Activated T-cell treated with anti-CD3 and anti-CD28 coated beads for 1 hour (primary cell): ENCODE results near the gene ST3GAL3.
A peak's percentile ranks its signal among the peaks of the same experiment; 100 is the strongest.
"Not testable (repeated sequence)": the region's sequence is repeated elsewhere in the genome, so short reads cannot be mapped to it uniquely, and the experiment has no call there.

Experiments
- DNase-seq: peaks from one replicate; pipeline ENCODE4 v3.0.0-alpha.2; 2020; ENCODE audit warnings: low read depth

ST3GAL3 gene

DNA sequence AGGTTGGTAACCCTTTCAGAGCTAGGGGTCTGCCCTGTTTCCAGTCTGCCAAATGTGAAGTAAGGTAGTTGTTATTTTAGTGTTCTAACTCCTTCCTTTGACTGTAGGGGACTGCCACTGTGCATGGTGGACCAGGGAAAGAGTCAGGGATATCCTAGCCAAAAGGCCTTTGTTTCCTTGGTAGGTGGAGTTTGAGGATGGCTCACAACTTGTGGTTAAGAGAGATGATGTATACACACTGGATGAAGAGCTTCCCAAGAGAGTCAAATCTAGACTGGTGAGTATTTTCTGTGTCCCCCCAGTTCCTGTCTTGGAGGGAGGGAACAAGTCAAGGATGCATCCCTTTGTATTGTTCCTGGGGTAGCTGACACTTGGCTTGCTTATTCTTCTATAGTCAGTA lies 3.5 kb upstream of the ST3GAL3 start:
- DNase-seq = no peak

GRCh38 chr1:43704838-43705237 lies 2.5 kb upstream of the ST3GAL3 start:
- DNase-seq = no peak

GRCh38 chr1:43705334-43705733 lies 2.0 kb upstream of the ST3GAL3 start:
- no peak for DNase-seq

GRCh38 chr1:43705982-43706597 lies 1.2 kb upstream of the ST3GAL3 start:
- DNase-seq = no peak

DNA sequence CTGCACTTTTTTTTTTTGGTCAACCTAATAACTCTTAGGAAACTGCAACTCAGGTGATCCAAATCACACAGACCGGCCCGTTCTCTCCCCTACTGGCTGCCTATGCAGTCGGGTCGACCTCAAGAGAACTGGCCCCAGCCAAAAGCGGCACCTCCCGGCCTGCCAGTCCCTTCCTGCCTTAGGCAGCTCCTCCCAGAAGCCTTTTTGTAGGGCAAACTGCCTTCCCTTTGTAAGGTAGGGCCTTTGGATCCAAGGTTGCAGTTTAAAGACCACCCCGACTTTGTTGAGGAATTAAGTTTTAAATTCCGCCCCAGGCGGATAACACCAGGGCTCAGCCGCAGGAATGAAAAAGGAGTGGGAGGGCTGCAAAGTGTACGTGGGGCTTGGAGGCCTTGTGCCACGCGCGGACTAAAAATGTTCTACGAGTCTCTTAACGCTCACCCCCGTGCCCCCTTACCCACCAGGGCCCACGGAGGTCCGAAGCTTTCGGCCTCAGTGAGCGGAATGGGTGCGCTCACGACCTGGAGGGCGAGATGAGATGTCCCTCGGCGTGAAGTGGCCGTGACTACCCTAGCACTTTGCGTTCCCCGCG lies 642 bp upstream of the ST3GAL3 start:
- DNase-seq = no peak

DNA sequence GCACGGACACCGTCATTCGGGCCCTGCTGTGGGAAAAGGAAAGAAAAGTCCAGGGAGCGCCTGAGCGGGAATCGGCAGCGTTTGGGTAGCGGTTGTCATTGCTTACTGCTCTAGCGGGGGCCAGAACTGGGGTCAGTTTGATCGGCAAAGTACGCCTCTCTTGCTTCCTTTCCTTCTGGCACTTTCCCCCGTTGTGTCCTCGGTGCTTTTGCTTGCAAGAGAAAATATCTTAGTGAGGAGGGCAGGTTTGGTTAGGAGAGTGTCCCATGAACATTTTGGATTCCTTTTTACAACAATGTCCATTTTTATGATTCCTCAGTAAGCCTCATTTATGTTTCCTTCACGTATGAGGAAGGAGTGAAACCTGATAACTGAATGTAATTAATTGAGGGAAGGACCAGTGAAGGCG lies 670 bp downstream of the ST3GAL3 start:
- peak; percentile 2 for DNase-seq

DNA sequence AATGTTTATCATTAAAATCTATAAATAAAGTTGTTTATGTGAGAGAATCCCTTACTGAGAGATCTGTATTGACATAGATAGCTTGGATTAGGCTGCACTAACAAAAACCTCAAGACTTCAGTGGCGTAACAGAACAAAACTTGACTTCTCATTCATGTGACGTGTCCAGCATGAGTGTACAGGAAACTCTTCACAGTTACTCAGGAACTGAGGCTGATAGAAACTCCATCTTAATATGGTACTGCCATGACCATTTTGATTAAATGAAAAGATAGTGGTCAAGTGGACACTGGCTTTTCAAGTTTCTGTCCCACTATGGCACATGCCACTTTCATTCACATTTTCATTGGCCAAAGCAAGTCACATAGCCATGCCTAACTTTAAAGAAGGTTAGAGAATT lies 3.7 kb downstream of the ST3GAL3 start:
- DNase-seq = no peak

- DNase-seq = no peak
Observed at GRCh38 chr1:43711524-43712386, 4.4 kb downstream of the ST3GAL3 start.

DNA sequence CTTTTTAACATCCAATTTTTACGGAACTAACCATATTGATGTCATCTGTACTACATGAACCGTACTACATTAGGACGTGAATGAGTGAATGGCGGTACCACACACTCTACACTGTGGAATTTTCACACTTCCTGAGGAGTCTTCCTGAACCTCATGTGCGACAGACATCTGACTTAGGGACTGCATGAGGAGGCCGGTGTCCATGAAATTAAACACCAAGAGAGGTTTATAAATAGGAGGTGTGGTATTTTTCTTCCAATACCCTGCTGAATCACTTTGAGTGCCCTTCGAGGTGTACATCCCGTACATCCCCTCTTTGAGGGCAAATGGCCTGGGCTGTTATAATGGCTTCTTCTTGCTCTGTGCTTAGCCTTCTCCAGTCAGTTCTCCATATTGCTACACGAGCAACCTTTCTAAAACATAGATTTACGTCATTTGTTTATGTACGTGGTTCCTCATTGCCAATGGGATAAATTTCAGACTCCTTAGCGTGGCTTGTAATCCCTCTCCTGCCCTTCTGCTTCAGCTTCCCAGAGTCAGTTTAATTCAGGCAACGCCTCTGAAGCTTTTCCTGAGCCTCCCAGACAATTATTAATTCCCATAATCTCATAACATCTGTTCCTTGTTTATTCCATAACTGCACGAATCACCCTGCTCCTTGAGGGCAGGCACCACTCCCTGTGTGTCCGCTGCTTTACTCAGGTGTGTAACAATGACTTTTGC lies 9.4 kb downstream of the ST3GAL3 start:
- DNase-seq = no peak

- DNase-seq = no peak
Observed at GRCh38 chr1:43719063-43719462, 11.7 kb downstream of the ST3GAL3 start.

- not testable (repeated sequence) for DNase-seq
Observed at GRCh38 chr1:43719670-43720419, 12.5 kb downstream of the ST3GAL3 start.

DNA sequence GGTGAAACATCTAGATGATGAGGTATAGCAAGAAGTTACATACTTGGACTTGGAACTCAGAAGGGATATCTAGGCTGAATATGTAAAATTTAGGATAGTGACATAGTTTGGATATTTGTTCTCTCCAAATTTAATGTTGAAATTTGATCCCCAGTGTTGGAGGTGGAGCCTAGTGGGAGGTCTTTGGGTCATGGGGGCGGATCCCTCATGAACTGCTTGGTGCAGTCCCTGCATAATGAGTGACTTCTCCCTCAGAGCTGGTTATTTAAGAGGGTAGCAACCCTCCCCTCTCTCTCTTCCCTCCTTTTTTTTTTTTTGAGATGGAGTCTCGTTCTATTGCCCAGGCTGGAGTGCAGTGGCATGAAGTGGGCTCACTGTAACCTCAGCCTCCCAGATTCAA lies 15.5 kb downstream of the ST3GAL3 start:
- no peak for DNase-seq

DNA sequence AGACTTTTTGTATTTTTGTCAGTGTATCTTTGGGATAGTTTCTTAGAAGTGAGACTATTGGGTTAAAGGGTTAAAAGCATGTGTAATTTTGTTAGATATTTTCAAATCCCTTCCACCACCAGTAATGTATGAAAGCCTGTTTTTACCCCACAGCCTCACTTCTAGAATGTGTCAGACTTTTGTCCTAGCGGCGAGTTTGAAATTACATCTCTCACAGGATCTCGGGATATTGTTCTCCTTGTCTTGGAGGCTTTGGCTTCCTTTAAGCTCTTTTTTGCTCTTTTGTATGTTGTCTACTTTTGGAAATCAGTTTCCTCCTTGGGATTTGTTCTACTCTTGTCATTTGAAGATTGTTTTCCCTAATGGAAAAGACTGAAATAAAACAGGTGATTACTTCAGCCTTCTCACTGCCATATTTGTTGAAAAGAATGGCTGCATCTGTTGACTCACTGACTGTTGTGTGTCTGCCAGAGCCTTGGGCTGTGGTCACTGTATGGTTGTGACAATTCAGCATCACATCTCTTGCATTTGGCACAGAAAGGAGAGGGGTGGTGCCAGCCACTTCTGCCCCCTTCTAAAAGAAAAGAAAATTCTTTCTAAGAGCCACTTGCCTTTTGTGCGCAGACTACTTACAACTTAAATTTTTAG lies 22.6 kb downstream of the ST3GAL3 start:
- DNase-seq = no peak

DNA sequence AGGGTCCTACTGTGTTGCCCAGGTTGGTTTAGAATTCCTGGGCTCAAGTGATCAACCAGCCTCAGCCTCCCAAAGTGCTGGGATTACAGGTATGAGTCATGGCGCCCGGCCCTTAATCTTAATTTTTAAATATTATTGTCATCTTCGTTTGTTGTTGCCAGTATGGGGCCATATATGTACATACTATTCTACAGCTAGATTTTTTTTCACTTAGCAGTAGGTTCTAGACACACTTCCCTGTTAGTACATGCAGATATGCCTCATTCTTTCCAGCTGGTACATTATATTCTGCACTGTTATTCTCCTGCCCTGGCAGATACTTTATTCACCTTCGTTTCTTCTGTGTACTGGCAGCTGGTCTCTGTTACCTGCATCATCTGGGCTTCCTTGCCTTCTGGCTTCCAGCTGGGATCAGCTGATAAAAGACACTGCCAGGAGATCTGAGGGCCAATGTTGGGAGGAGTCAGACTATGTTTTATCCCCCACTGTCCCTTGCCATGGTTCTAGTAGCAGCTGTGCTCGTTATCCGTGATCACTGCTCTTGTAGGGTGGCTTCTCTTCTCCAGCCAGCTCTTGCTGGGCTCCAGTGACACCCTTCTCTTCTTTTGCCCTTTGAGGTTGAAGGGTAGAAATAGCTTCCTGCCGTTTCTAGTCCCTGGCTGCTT lies 24.7 kb downstream of the ST3GAL3 start:
- DNase-seq = no peak

- DNase-seq = no peak
Observed at GRCh38 chr1:43736819-43737218, 29.5 kb downstream of the ST3GAL3 start.

DNA sequence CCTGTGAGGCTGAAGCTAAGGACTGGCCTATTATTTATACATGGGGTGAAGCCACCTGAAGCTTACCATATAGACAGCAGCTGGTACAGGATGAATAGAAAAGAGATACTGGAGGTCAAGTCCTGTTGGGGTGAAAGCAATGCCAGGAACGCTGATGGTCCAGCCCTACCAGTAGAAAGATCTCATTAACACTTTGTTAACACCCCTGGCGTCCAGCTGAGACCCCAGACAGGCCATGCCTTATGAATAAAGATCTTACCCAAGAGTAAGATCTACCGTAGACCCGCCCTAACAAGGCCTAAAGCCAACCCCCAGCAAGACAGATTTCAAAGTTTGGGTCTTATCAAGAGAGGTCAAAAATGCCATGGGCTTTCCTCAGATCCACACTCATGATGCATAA lies 34.7 kb downstream of the ST3GAL3 start:
- DNase-seq = no peak

DNA sequence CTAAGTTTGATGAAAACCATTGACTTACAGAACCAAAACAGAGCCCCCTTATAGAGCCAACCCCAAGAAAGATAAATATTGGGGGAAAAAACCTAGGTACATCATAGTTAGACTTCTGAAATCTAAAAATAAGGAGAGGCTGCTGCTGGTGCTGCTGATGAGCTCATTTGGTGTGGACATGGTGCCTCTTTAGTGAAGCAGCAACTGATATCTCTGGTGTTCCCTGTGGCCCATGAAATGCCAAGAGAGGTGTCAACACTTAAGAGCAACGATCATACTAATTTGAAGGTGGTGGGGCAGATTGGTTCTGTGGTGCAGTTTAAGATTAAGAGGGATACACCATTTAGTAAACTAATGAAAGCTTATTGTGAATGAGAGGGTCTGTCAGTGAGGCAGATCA lies 35.9 kb downstream of the ST3GAL3 start:
- DNase-seq = no peak

DNA sequence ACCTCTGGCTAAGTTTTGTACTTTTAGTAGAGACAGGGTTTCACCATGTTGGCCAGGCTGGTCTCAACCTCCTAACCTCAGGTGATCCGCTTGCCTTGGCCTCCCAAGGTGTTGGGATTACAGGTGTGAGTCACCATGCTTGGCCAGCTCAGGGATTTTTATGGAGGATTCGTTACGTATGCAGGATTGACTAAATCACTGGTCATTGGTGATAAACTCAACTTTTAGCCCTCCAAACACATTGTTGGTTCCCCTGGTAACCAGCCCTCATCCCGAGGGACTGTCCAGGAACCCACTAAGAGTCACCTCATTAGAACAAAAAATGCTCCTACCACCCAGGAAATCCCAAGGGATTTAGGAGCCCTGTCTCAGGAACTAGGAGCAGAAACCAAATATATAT lies 40.4 kb downstream of the ST3GAL3 start:
- no peak for DNase-seq

GRCh38 chr1:43750083-43750482 lies 42.7 kb downstream of the ST3GAL3 start:
- no peak for DNase-seq

GRCh38 chr1:43753422-43753821 lies 46.1 kb downstream of the ST3GAL3 start:
- DNase-seq = no peak

DNA sequence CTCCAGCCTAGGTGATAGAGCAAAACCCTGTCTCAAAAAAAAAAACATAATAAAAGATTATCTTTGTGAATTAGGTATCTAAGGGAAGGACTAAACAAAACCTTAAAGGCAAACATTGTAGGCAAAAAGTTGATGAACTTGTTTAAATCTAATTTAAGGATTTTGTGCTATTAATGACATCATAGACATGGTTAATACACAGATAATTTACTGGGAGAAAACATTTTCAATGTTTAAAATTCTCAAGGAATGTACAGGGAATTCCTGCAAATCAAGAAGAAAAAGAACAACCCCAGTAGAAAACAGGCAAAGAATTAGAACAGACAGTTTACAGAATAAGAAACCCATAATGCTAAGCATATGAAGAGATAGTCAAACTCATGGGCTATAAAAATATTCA lies 47.6 kb downstream of the ST3GAL3 start:
- no peak for DNase-seq
